ENCODE results near the gene KLHL26.

Gene KLHL26

DNA sequence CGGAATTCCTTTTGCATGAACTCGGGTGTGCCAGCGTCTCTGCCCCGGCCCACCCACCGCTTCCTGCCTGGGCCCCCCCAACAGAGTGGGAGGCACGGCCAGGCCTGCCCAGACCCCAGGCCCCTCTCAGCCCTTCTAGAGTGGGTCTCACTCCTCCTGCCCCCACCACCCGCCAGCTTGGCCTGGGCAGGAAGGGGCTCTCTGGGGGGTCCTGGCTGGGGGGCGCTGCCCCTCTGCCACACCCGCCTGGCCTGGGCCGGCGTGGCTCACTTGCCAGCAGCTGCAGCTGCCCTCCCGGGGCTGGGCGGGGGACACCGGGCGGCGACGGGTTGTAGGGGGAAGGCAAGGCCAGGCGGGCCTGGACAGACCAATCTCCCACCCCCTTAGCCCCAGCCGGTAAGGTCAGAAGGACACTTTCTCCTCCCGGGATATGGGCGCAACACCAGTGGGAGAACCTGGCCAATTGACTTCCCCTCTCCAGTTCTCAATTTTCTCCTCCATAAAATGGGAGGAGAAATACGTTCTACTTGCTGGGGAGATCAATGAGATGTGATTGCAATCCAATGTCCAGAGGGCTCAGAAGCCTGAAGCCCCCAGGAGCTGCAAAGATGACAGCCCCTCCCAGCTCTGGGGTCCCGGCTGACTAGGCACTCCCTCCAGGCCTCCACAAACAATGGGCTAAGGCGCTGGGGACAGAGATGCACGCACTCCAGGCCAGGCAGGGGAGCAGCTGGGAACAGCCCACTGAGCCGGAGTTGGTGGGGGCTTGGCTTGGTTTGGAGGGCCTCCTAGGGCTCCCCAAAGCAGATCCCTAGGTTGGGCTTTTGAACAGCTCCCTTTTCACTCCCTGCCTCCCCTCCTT is 32.6 kb upstream of the KLHL26 start:
- H3K4me3 ChIP-seq (ENCODE audit: low read length) = no peak overlapping the region
- DNase-seq (ENCODE audit: low read depth) = no peak
- TF ChIP-seq, protein P1, sequence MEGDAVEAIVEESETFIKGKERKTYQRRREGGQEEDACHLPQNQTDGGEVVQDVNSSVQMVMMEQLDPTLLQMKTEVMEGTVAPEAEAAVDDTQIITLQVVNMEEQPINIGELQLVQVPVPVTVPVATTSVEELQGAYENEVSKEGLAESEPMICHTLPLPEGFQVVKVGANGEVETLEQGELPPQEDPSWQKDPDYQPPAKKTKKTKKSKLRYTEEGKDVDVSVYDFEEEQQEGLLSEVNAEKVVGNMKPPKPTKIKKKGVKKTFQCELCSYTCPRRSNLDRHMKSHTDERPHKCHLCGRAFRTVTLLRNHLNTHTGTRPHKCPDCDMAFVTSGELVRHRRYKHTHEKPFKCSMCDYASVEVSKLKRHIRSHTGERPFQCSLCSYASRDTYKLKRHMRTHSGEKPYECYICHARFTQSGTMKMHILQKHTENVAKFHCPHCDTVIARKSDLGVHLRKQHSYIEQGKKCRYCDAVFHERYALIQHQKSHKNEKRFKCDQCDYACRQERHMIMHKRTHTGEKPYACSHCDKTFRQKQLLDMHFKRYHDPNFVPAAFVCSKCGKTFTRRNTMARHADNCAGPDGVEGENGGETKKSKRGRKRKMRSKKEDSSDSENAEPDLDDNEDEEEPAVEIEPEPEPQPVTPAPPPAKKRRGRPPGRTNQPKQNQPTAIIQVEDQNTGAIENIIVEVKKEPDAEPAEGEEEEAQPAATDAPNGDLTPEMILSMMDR (conservative IDR thresholded peaks at IDR 0.05; ENCODE audit: low read depth, low read length) = no peak

- no peak overlapping the region for H3K4me3 ChIP-seq (ENCODE audit: low read length)
- DNase-seq (ENCODE audit: low read depth) = no peak
- TF ChIP-seq, protein P1 (conservative IDR thresholded peaks at IDR 0.05; ENCODE audit: low read depth, low read length) = no peak
Measured at GRCh38 chr19:18604820-18605159, 32.0 kb upstream of the KLHL26 start.

DNA sequence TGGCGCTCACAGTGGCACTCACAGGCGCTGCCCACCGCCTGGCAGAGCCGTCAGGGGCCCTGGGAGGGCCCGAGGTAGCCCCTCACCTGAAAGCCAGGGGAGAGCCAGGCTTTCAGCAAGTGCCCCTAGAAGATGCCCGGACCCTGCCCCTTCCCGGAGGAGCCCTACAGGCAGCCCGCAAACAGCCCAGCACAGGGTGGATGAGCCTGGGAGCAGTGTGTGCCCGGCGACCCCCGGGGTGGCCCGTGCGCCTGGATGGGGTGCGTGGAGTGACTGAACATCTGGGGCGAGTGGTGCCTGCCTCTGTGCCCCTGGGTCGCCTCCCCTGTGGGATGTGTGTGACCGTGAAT is 31.7 kb upstream of the KLHL26 start:
- TF ChIP-seq, protein P1 (conservative IDR thresholded peaks at IDR 0.05; ENCODE audit: low read depth, low read length) = no peak
- no peak overlapping the region for H3K4me3 ChIP-seq (ENCODE audit: low read length)
- DNase-seq (ENCODE audit: low read depth) = no peak

GRCh38 chr19:18605546-18606280 is 31.1 kb upstream of the KLHL26 start:
- DNase-seq (ENCODE audit: low read depth) = no peak
- TF ChIP-seq, protein P1 (conservative IDR thresholded peaks at IDR 0.05; ENCODE audit: low read depth, low read length) = no peak
- no peak overlapping the region for H3K4me3 ChIP-seq (ENCODE audit: low read length)

DNA sequence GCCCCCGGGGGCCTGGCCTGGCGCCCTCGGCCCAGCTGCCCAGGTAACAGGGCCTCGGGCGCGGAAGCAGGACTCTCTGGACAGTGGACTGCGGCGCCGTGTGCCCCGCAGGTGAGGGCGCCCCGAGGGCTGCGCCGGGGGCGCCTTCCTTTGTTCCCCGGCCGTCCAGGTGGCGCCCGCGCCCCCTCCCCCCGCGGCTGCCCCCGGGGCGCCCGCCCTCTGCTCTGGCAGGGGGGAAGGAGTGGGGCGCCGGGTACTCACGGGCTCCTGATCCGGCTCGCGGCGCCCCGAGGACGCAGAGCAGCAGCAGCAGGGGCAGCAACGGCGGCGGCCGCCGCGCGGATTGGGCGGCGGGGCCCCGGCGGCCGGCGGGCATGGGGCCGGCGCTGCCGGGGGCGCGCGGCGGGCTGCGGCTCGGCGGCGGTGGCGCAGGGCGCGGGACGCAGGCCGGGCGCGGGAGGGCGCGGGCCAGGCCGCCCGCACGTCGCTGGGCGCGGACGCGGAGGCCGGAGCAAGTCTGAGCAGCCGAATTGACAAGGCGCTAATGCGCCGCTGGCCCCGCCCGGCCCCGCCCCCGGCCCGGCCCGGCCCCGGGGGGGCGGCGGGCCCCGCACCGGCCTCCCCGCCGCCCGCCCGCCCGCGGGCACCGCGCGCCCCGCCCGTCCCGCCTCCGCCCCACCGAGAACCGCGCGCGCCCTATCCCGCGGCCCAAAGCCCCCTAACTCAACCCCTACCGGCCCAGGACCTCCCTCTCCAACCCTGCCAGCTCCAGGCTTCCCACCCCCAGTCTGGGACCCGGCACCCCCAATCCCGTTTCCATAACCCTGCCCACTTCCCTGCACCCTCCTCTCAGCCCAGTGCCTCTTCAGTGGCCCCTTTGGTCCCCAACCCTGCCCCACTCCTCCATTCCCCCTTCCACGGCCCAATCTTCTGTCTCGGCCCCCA is 30.3 kb upstream of the KLHL26 start, which contains the start of gene CRLF1:
TSS of gene CRLF1 (minus strand) at position 519 of the 945 bp plus-strand sequence. CDS start at position 376, 143 bp downstream.
- TF ChIP-seq, protein P1 (conservative IDR thresholded peaks at IDR 0.05; ENCODE audit: low read depth, low read length) = no peak
- no peak for DNase-seq (ENCODE audit: low read depth)
- no peak within 1 kb of the TSS for H3K4me3 ChIP-seq (ENCODE audit: low read length)

GRCh38 chr19:18607226-18608101 is 29.4 kb upstream of the KLHL26 start:
- no peak for DNase-seq (ENCODE audit: low read depth)
- no peak overlapping the region for H3K4me3 ChIP-seq (ENCODE audit: low read length)
- TF ChIP-seq, protein P1 (conservative IDR thresholded peaks at IDR 0.05; ENCODE audit: low read depth, low read length) = no peak
